HCT116 (cell line): ENCODE measurements around the gene STON1.

ENCODE experiments used
- ATF3 ChIP-seq: IDR thresholded peaks from 2 replicates; pipeline ENCODE4 v1.6.1; 2012
- CEBPB ChIP-seq: IDR thresholded peaks from 2 replicates; pipeline ENCODE4 v1.6.1; 2012; ENCODE audit warnings: low read depth
- EGR1 ChIP-seq: IDR thresholded peaks from 2 replicates; pipeline ENCODE4 v1.6.1; 2012; ENCODE audit warnings: low read depth
- EZH2 ChIP-seq: fragments of 200-600 bp; sonication (generic); IDR thresholded peaks from 2 replicates; pipeline ENCODE4 v1.6.1; 2017; ENCODE audit warnings: antibody characterized with exemption, mixed run types
- FOSL1 ChIP-seq: IDR thresholded peaks from 2 replicates; pipeline ENCODE4 v1.6.1; 2012; ENCODE audit warnings: low read depth
- MAX ChIP-seq: IDR thresholded peaks from 2 replicates; pipeline ENCODE4 v1.6.1; 2012
- RAD21 ChIP-seq: IDR thresholded peaks from 2 replicates; pipeline ENCODE4 v1.6.1; 2012; ENCODE audit warnings: low read depth, mild to moderate bottlenecking
- YY1 ChIP-seq: IDR thresholded peaks from 2 replicates; pipeline ENCODE4 v1.6.1; 2011; ENCODE audit warnings: low read length, low read depth, moderate library complexity, mild to moderate bottlenecking; ENCODE audit not compliant: insufficient replicate concordance; ENCODE audit errors: extremely low read depth
- ZBTB33 ChIP-seq: IDR thresholded peaks from 2 replicates; pipeline ENCODE4 v1.6.1; 2011; ENCODE audit warnings: mild to moderate bottlenecking, low read length, moderate library complexity; ENCODE audit not compliant: insufficient replicate concordance; ENCODE audit errors: extremely low read depth
- ZFX ChIP-seq: fragments of 450-650 bp; IDR thresholded peaks from 2 replicates; pipeline ENCODE4 v1.6.1; 2017
- TF ChIP-seq, protein P1 (sequence below), 3 experiments: fragments of 200-600 bp in 1 of 3; sonication (generic) in 1 of 3; IDR thresholded peaks in 2 of 3; conservative IDR thresholded peaks in 1 of 3; 2 replicates each; pipeline ENCODE4 v1.5.1; 2012 to 2017; ENCODE audit warnings: low read depth in 2 of 3, low read length in 2 of 3, antibody characterized with exemption in 1 of 3, borderline replicate concordance in 1 of 3, control low read depth in 1 of 3, mild to moderate bottlenecking in 1 of 3, mixed read lengths in 1 of 3, mixed run types in 1 of 3, moderate library complexity in 1 of 3; ENCODE audit not compliant: insufficient read depth in 1 of 3
- TF ChIP-seq, protein P2 (sequence below): IDR thresholded peaks from 2 replicates; pipeline ENCODE4 v1.6.1; 2012; ENCODE audit warnings: low read depth

DNA sequence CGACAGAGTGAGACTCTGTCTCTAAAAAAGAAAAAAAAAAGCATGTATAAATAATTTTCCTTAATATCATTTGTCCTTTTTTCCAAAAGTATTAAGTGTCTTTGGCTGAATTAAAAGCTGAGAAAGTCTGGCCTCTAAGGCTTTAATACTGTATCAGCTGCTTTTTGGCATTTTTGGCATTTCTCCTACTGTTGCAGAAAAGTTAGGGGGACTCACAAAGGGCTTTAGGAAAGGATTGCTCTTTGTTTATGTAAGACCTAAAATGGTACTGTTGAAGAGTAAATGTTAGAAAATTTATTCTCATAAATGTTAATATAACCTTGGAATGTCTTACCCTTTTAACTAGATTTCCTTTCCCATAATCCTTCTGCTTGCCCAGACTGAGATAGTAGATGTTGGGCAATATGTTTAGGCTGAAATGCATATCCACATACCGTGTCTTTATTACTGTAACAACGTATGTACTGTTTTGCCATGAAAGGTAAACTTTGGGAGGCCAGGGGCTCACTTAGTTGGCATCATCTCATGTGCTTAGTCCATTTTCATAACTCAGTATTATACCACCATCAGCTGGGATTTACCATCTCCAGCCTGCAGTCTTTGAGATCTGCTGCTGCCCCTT lies 18.0 kb upstream of the STON1 start:
- TF ChIP-seq MAX (no peak), ZBTB33 (no peak), RAD21 (no peak), EZH2 (no peak), YY1 (no peak), FOSL1 (no peak), ZFX (no peak), EGR1 (no peak), ATF3 (no peak), CEBPB (no peak)
- TF ChIP-seq, protein P1, sequence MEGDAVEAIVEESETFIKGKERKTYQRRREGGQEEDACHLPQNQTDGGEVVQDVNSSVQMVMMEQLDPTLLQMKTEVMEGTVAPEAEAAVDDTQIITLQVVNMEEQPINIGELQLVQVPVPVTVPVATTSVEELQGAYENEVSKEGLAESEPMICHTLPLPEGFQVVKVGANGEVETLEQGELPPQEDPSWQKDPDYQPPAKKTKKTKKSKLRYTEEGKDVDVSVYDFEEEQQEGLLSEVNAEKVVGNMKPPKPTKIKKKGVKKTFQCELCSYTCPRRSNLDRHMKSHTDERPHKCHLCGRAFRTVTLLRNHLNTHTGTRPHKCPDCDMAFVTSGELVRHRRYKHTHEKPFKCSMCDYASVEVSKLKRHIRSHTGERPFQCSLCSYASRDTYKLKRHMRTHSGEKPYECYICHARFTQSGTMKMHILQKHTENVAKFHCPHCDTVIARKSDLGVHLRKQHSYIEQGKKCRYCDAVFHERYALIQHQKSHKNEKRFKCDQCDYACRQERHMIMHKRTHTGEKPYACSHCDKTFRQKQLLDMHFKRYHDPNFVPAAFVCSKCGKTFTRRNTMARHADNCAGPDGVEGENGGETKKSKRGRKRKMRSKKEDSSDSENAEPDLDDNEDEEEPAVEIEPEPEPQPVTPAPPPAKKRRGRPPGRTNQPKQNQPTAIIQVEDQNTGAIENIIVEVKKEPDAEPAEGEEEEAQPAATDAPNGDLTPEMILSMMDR (IDR thresholded peaks at IDR 0.05 in 2 of 3, conservative IDR thresholded peaks at IDR 0.05 in 1 of 3; ENCODE audit: borderline replicate concordance in 1 of 3, insufficient read depth in 1 of 3, low read depth in 2 of 3, low read length in 2 of 3): no peak
- TF ChIP-seq, protein P2, sequence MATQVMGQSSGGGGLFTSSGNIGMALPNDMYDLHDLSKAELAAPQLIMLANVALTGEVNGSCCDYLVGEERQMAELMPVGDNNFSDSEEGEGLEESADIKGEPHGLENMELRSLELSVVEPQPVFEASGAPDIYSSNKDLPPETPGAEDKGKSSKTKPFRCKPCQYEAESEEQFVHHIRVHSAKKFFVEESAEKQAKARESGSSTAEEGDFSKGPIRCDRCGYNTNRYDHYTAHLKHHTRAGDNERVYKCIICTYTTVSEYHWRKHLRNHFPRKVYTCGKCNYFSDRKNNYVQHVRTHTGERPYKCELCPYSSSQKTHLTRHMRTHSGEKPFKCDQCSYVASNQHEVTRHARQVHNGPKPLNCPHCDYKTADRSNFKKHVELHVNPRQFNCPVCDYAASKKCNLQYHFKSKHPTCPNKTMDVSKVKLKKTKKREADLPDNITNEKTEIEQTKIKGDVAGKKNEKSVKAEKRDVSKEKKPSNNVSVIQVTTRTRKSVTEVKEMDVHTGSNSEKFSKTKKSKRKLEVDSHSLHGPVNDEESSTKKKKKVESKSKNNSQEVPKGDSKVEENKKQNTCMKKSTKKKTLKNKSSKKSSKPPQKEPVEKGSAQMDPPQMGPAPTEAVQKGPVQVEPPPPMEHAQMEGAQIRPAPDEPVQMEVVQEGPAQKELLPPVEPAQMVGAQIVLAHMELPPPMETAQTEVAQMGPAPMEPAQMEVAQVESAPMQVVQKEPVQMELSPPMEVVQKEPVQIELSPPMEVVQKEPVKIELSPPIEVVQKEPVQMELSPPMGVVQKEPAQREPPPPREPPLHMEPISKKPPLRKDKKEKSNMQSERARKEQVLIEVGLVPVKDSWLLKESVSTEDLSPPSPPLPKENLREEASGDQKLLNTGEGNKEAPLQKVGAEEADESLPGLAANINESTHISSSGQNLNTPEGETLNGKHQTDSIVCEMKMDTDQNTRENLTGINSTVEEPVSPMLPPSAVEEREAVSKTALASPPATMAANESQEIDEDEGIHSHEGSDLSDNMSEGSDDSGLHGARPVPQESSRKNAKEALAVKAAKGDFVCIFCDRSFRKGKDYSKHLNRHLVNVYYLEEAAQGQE: no peak
